GM18507 (cell line): ENCODE measurements around the gene CAPNS2.

ENCODE experiments used
- DNase-seq: peaks from one replicate; pipeline ENCODE4 v3.0.0; 2011; ENCODE audit warnings: low read depth; ENCODE audit not compliant: insufficient read length; ENCODE audit errors: extremely low spot score
- FAIRE-seq: peaks from 2 replicates; lab custom pipeline; 2011; peaks lifted over from hg19 to GRCh38; lab: Jason Lieb, UNC

CAPNS2 gene

GRCh38 chr16:55566432-55567175 is at the start of gene CAPNS2:
TSS of gene CAPNS2 (plus strand) at chr16:55566684. CDS start at chr16:55566757, 73 bp downstream.
- DNase-seq (no peak), FAIRE-seq (no peak)

GRCh38 chr16:55521792-55522191 is 44.7 kb upstream of the CAPNS2 start:
- no peak for FAIRE-seq
- no peak for DNase-seq

GRCh38 chr16:55526441-55526840 is 40.0 kb upstream of the CAPNS2 start:
- no peak for DNase-seq
- no peak for FAIRE-seq

GRCh38 chr16:55527885-55528284 is 38.6 kb upstream of the CAPNS2 start:
- DNase-seq, result no peak
- no peak for FAIRE-seq

GRCh38 chr16:55529018-55529417 is 37.5 kb upstream of the CAPNS2 start:
- no peak for FAIRE-seq
- DNase-seq, result no peak

- FAIRE-seq, result no peak
- DNase-seq, result no peak
Measured at GRCh38 chr16:55530316-55530856, 36.1 kb upstream of the CAPNS2 start.

- no peak for FAIRE-seq
- DNase-seq, result no peak
Measured at GRCh38 chr16:55532227-55532626, 34.3 kb upstream of the CAPNS2 start.

- DNase-seq (no peak), FAIRE-seq (no peak)
Measured at GRCh38 chr16:55534756-55535155, 31.7 kb upstream of the CAPNS2 start.

- FAIRE-seq (no peak), DNase-seq (no peak)
Measured at GRCh38 chr16:55539049-55539448, 27.4 kb upstream of the CAPNS2 start.

GRCh38 chr16:55539488-55539887 is 27.0 kb upstream of the CAPNS2 start:
- FAIRE-seq (no peak), DNase-seq (no peak)

GRCh38 chr16:55540221-55540620 is 26.3 kb upstream of the CAPNS2 start:
- no peak for DNase-seq
- no peak for FAIRE-seq

- FAIRE-seq (no peak), DNase-seq (no peak)
Measured at GRCh38 chr16:55542459-55543082, 23.9 kb upstream of the CAPNS2 start.

- no peak for FAIRE-seq
Measured at GRCh38 chr16:55543472-55543871, 23.0 kb upstream of the CAPNS2 start.

GRCh38 chr16:55552621-55553020 is 13.9 kb upstream of the CAPNS2 start:
- DNase-seq (no peak), FAIRE-seq (no peak)

More at GRCh38 chr16:55543472-55543871, 23.0 kb upstream of the CAPNS2 start:
- DNase-seq, result no peak

- FAIRE-seq (no peak), DNase-seq (no peak)
Measured at GRCh38 chr16:55555436-55555835, 11.0 kb upstream of the CAPNS2 start.

GRCh38 chr16:55557186-55557585 is 9.3 kb upstream of the CAPNS2 start:
- FAIRE-seq (no peak), DNase-seq (no peak)

- no peak for FAIRE-seq
- no peak for DNase-seq
Measured at GRCh38 chr16:55559233-55559632, 7.3 kb upstream of the CAPNS2 start.

GRCh38 chr16:55559933-55560516 is 6.5 kb upstream of the CAPNS2 start:
- FAIRE-seq (no peak), DNase-seq (no peak)

GRCh38 chr16:55561319-55561848 is 5.1 kb upstream of the CAPNS2 start:
- no peak for FAIRE-seq
- no peak for DNase-seq

- DNase-seq (no peak), FAIRE-seq (no peak)
Measured at GRCh38 chr16:55562936-55563335, 3.5 kb upstream of the CAPNS2 start.
